AG09309 (cell line): ENCODE results near the gene ZDHHC17.

Source experiments
- DNase-seq: peaks from one replicate; pipeline ENCODE4 v3.0.0-alpha.2; 2010; ENCODE audit warnings: low read depth
- H3K4me3 ChIP-seq: 2 replicates; pipeline ENCODE4 v1.5.1; 2011; ENCODE audit warnings: mild to moderate bottlenecking, low read depth, low read length, moderate library complexity; ENCODE audit not compliant: control insufficient read depth
- TF ChIP-seq, protein P1 (sequence below): IDR thresholded peaks from 2 replicates; pipeline ENCODE4 v1.5.1; 2011; ENCODE audit warnings: mild to moderate bottlenecking, low read depth, low read length, inconsistent platforms; ENCODE audit not compliant: insufficient read depth, control insufficient read depth; ENCODE audit errors: missing control alignments

ZDHHC17 gene

DNA sequence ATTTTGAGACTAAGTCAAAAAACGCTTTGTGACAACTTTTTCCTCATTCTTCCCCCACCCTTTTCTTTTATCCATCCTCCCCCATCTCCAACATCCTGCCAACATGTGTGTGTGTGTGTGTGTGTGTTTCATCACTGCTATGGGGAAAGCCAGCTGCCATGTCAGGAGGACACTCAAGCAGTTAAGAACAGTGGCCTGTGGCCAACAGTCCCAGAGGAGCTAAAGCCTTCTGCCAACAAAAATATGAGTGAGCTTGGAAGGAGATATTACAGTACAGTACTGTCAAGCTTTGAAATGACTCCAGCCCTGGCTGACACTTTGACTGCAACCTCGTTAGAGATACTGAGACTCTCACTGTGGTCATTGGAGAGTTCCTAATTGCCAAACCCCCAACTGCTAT, 119.9 kb downstream of the ZDHHC17 start:
- TF ChIP-seq, protein P1, sequence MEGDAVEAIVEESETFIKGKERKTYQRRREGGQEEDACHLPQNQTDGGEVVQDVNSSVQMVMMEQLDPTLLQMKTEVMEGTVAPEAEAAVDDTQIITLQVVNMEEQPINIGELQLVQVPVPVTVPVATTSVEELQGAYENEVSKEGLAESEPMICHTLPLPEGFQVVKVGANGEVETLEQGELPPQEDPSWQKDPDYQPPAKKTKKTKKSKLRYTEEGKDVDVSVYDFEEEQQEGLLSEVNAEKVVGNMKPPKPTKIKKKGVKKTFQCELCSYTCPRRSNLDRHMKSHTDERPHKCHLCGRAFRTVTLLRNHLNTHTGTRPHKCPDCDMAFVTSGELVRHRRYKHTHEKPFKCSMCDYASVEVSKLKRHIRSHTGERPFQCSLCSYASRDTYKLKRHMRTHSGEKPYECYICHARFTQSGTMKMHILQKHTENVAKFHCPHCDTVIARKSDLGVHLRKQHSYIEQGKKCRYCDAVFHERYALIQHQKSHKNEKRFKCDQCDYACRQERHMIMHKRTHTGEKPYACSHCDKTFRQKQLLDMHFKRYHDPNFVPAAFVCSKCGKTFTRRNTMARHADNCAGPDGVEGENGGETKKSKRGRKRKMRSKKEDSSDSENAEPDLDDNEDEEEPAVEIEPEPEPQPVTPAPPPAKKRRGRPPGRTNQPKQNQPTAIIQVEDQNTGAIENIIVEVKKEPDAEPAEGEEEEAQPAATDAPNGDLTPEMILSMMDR: no peak
- DNase-seq: no peak
- no peak overlapping the region for H3K4me3 ChIP-seq

DNA sequence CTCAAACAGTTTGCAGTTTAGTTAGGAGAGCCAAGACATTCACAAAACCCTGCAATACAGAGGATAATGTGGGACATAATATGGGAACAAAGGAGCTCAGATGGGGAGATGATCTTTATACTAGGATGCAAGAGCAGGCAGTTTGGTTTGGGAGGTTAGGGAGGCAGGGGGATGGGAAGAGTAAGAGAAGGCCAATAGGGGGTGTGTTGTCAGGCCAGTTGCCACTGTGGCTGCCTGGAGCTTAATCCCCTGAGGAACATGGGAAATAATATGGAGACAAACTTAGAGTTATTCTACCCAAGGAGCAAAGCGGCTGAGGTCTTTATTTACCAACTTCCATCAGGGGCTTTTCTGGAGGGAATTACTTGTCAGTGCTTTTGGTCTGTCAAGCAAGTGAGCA, 124.9 kb downstream of the ZDHHC17 start:
- TF ChIP-seq, protein P1: no peak
- no peak for DNase-seq
- H3K4me3 ChIP-seq: no peak overlapping the region

DNA sequence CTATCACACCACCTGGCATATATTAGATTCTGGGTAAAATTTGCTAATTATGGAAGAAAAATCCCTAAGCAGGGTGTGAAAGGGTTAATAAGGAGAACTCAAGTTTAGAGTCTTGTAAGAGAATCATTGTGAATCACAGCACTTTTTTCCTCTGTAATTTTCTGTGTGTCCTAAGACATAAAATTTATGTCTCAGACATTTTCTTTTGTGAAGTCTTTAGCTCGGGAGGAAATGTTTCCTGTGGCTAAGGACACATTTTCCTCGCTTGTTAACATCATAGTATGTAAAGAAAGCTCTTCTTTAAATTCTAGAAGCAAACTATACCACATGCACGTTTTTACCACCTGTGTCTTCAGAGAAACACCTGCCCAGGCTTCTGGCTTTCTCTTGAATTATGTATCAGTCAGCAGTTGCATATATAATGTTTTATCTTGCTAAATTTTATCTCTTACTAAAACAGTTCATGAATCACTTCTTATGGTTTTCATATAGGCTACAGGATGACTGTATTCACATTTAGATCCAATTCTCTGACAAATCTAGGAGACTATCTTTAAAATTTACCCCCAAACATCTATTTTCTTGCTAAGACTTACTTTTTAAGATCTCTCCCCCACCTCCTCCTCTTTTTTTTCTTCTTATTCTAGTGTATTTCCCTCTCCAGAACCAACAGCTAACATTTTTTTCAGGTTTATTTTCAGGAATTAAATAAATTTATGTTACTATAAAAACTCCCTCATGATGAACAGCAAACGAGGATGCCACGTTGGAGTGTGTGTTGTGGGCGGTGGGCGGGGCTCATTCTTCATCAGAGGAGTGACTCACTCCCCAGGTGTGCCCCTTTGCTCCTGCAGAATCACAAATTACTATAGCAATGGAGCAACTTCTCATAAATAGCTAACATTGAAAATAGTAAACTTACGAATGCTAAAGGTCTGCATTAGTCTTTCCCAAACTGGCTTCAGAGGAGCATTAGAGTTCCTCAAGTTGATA, 126.5 kb downstream of the ZDHHC17 start:
- no peak for DNase-seq
- TF ChIP-seq, protein P1: no peak
- H3K4me3 ChIP-seq: no peak overlapping the region

DNA sequence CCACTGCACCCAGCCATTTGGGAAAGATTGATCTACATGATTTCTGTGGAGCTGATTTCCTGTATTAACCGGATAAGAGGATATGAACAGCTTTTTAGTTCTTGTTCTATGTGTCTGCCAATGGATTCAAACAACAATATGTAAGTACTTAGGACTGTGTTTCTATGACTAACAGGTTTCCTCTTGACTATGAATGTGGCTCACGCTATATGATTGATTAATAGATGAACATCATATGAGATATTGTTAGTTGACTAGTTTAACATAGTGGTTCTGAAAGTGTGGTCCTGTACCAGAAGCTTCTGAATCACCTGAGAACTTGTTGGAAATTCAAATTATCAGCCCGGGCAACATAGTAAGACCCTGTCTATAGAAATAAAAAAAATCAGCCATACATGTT, 127.7 kb downstream of the ZDHHC17 start:
- TF ChIP-seq, protein P1: no peak
- DNase-seq: no peak

DNA sequence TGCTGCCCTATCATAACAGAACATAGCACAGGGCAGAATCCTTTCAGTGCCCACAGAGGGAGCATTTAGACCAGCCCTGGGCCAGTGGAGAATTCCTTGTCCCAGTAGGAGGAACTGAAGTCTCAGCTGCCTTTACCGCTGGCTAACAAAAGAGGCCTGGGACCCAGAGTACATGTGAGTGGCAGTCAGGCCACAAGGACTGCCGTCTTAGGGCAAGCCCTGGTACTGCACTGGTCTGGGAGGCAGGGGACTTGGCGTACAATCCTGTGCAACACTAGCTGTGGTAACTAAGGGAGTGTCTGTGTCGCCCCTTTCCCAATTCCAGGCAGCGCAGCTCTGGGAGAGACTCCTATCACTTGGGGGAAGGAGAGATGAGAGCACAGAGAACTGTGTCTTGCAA, 131.9 kb downstream of the ZDHHC17 start:
- TF ChIP-seq, protein P1: no peak
- no peak for DNase-seq

More for the DNA sequence above, 127.7 kb downstream of the ZDHHC17 start:
- H3K4me3 ChIP-seq: no peak overlapping the region

DNA sequence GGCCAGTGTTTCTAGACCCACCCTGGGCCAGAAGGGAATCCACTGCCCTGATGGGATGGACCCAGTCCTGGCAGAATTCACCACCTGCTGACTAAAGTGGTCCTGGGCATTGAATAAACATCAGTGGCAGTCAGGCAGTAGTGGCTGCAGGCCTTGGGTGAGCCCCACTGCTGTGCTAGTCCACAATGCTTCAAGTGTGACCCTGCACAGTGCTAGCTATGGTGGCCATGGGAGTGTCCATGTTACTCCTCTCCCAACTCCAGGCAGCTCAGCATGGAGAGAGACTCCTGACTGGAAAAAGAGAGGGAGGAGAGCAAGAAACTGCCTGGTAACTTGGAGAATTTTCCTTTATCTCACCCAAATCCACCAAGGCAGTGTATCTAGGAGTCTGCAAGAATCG, 132.4 kb downstream of the ZDHHC17 start:
- TF ChIP-seq, protein P1: no peak
- DNase-seq: no peak
- H3K4me3 ChIP-seq: no peak overlapping the region

More for the DNA sequence above, 131.9 kb downstream of the ZDHHC17 start:
- H3K4me3 ChIP-seq: no peak overlapping the region
